ENCODE data around the gene A1BG. TPM values are rescaled to one million over a fixed set of nuclear protein-coding genes. Genes with fewer than 3 reads are reported as not detected.
A peak's percentile ranks its signal among the peaks of the same experiment; 100 is the strongest.

A1BG gene
- total RNA-seq, 1 donor from 2014 or later, result 53.8 TPM

- H3K27ac Mint-ChIP-seq (ENCODE audit: unreplicated experiment), result peak overlapping the region; percentile 49
- no peak overlapping the region for H3K4me3 Mint-ChIP-seq (ENCODE audit: unreplicated experiment)
- H3K36me3 Mint-ChIP-seq (ENCODE audit: low read depth), result peaks cover 25% of the 10 kb centered on the region
- H3K9me3 Mint-ChIP-seq (ENCODE audit: low read depth), result no peaks in the 10 kb centered on the region
- no peaks in the 10 kb centered on the region for H3K27me3 Mint-ChIP-seq (ENCODE audit: low read depth)
- TF ChIP-seq, protein P1, sequence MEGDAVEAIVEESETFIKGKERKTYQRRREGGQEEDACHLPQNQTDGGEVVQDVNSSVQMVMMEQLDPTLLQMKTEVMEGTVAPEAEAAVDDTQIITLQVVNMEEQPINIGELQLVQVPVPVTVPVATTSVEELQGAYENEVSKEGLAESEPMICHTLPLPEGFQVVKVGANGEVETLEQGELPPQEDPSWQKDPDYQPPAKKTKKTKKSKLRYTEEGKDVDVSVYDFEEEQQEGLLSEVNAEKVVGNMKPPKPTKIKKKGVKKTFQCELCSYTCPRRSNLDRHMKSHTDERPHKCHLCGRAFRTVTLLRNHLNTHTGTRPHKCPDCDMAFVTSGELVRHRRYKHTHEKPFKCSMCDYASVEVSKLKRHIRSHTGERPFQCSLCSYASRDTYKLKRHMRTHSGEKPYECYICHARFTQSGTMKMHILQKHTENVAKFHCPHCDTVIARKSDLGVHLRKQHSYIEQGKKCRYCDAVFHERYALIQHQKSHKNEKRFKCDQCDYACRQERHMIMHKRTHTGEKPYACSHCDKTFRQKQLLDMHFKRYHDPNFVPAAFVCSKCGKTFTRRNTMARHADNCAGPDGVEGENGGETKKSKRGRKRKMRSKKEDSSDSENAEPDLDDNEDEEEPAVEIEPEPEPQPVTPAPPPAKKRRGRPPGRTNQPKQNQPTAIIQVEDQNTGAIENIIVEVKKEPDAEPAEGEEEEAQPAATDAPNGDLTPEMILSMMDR (IDR thresholded peaks at IDR 0.05), result no peak
- peaks cover 1% of the 10 kb centered on the region for H3K4me1 Mint-ChIP-seq (ENCODE audit: low read depth)
- no peak for DNase-seq (ENCODE audit: low spot score)
Observed at GRCh38 chr19:58336216-58336615, 17.1 kb downstream of the A1BG start.

DNA sequence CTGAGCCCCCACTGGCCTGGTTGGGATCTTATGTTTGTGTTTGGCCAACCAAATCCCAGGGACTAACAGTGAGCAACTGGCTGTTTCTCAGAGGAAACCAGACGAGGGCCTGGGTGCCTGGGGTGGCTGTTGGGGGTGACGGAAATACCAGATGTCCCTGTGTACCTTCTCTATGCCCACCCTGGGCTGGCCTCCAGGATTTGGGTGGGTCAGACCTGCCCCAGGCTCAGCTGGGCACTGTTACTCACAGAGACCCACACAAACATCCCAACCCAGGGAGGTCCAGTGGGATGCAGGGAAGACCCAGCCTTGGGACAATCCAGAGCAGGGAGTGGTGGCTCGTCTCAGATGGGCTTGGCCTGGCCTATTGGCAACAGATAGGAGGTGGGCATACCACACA lies 17.7 kb downstream of the A1BG start:
- DNase-seq (ENCODE audit: low spot score), result no peak
- no peak overlapping the region for H3K27ac Mint-ChIP-seq (ENCODE audit: unreplicated experiment)
- H3K4me1 Mint-ChIP-seq (ENCODE audit: low read depth), result no peaks in the 10 kb centered on the region
- peaks cover 22% of the 10 kb centered on the region for H3K36me3 Mint-ChIP-seq (ENCODE audit: low read depth)
- TF ChIP-seq, protein P1 (IDR thresholded peaks at IDR 0.05), result no peak
- no peaks in the 10 kb centered on the region for H3K9me3 Mint-ChIP-seq (ENCODE audit: low read depth)
- no peak overlapping the region for H3K4me3 Mint-ChIP-seq (ENCODE audit: unreplicated experiment)
- H3K27me3 Mint-ChIP-seq (ENCODE audit: low read depth), result no peaks in the 10 kb centered on the region

DNA sequence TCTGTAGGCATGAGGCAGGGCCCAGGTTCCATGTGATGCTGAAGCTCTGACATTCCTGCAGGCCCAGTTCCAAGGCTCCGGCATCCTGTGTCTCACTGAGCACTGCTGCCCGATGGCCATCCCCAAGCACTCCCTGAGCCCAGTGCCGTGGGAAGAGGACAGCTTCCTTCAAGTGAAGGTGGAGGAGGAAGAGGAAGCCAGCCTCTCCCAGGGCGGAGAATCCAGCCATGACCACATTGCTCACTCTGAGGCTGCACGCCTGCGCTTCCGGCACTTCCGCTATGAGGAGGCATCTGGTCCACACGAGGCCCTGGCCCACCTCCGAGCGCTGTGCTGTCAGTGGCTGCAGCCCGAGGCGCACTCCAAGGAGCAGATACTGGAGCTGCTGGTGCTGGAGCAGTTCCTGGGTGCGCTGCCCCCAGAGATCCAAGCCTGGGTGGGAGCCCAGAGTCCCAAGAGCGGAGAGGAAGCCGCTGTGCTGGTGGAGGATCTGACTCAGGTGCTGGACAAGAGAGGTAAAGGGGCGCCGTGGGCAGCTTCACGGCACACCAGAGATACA lies 18.5 kb downstream of the A1BG start:
- DNase-seq (ENCODE audit: low spot score), result no peak
- peaks cover 3% of the 10 kb centered on the region for H3K4me1 Mint-ChIP-seq (ENCODE audit: low read depth)
- H3K27me3 Mint-ChIP-seq (ENCODE audit: low read depth), result no peaks in the 10 kb centered on the region
- no peak overlapping the region for H3K4me3 Mint-ChIP-seq (ENCODE audit: unreplicated experiment)
- H3K36me3 Mint-ChIP-seq (ENCODE audit: low read depth), result peaks cover 19% of the 10 kb centered on the region
- TF ChIP-seq, protein P1 (IDR thresholded peaks at IDR 0.05), result no peak
- no peaks in the 10 kb centered on the region for H3K9me3 Mint-ChIP-seq (ENCODE audit: low read depth)
- no peak overlapping the region for H3K27ac Mint-ChIP-seq (ENCODE audit: unreplicated experiment)

DNA sequence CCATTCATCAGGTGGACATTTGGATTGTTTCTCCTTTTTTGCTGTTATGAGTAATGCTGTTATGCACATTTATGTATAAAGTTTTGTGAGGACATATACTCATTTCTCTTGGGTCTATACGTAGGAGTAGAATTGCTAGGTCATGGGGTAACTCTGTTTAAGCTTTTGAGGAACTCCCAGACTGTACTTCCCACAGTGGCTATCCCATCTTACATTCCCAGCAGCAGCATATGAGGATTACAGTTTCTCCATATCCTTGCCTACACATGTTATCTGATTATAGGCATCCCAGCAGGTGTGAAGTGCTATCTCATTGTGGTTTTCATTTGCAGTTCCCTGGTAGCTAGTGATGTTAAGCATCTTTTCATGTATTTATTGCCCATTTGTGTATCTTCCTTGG lies 20.6 kb downstream of the A1BG start:
- Mint-ChIP-seq H3K9me3 (ENCODE audit: low read depth) (no peaks in the 10 kb centered on the region), H3K4me1 (ENCODE audit: low read depth) (peaks cover 6% of the 10 kb centered on the region), H3K36me3 (ENCODE audit: low read depth) (peaks cover 3% of the 10 kb centered on the region), H3K27me3 (ENCODE audit: low read depth) (no peaks in the 10 kb centered on the region), H3K4me3 (ENCODE audit: unreplicated experiment) (no peak overlapping the region), H3K27ac (ENCODE audit: unreplicated experiment) (no peak overlapping the region)
- DNase-seq (ENCODE audit: low spot score), result no peak
- TF ChIP-seq, protein P1 (IDR thresholded peaks at IDR 0.05), result no peak

DNA sequence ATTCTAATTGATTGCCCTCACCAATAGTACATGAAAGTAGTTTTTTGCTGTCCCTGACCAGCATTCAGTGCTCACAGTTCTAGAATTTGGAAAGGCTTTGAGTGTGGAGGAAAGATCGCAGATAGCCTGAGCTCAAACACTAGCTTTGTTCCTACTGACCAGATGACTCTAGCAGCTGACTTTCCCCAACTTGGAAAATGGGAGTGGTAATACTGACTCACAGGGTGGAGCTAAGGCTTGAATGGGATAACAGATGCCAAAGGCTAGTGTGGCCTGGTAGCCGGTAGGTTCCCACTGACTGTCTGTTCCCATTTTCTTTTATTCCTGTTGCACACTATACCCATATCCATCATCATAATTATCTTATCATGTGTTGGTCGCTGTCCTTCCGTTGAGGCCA lies 22.8 kb downstream of the A1BG start:
- H3K9me3 Mint-ChIP-seq (ENCODE audit: low read depth), result no peaks in the 10 kb centered on the region
- H3K36me3 Mint-ChIP-seq (ENCODE audit: low read depth), result peaks cover 3% of the 10 kb centered on the region
- no peak overlapping the region for H3K4me3 Mint-ChIP-seq (ENCODE audit: unreplicated experiment)
- no peaks in the 10 kb centered on the region for H3K27me3 Mint-ChIP-seq (ENCODE audit: low read depth)
- peaks cover 6% of the 10 kb centered on the region for H3K4me1 Mint-ChIP-seq (ENCODE audit: low read depth)
- TF ChIP-seq, protein P1 (IDR thresholded peaks at IDR 0.05), result no peak
- no peak for DNase-seq (ENCODE audit: low spot score)
- H3K27ac Mint-ChIP-seq (ENCODE audit: unreplicated experiment), result peak overlapping the region; percentile 20

Data from chondrocyte (in vitro differentiated cells).